NCI-H2196 (cell line): Measurements from ENCODE around the gene DOK5.

Source experiments
- DNase-seq: peaks from one replicate; lab custom pipeline; 2025; ENCODE audit not compliant: unreplicated experiment; lab: John Stamatoyannopoulos, UW

The DOK5 gene

GRCh38 chr20:54557806-54558590, 82.6 kb downstream of the DOK5 start:
- no peak for DNase-seq

GRCh38 chr20:54559890-54560289, 84.5 kb downstream of the DOK5 start:
- no peak for DNase-seq

GRCh38 chr20:54560357-54560756, 85.0 kb downstream of the DOK5 start:
- DNase-seq, result no peak

- no peak for DNase-seq
Observed at GRCh38 chr20:54565255-54565654, 89.9 kb downstream of the DOK5 start.

GRCh38 chr20:54566031-54566688, 90.8 kb downstream of the DOK5 start:
- DNase-seq, result no peak

GRCh38 chr20:54570561-54570960, 95.2 kb downstream of the DOK5 start:
- DNase-seq, result no peak

GRCh38 chr20:54572665-54573435, 97.5 kb downstream of the DOK5 start:
- no peak for DNase-seq

- DNase-seq, result no peak
Observed at GRCh38 chr20:54573838-54574237, 98.4 kb downstream of the DOK5 start.

- no peak for DNase-seq
Observed at GRCh38 chr20:54576518-54576917, 101.1 kb downstream of the DOK5 start.

- DNase-seq, result no peak
Observed at GRCh38 chr20:54577637-54578036, 102.2 kb downstream of the DOK5 start.

- no peak for DNase-seq
Observed at GRCh38 chr20:54585217-54585616, 109.8 kb downstream of the DOK5 start.

GRCh38 chr20:54587408-54587807, 112.0 kb downstream of the DOK5 start:
- DNase-seq, result no peak

- no peak for DNase-seq
Observed at GRCh38 chr20:54589402-54590030, 114.1 kb downstream of the DOK5 start.

- DNase-seq, result no peak
Observed at GRCh38 chr20:54590856-54591255, 115.5 kb downstream of the DOK5 start.

- no peak for DNase-seq
Observed at GRCh38 chr20:54596651-54597050, 121.3 kb downstream of the DOK5 start.

GRCh38 chr20:54598352-54598751, 123.0 kb downstream of the DOK5 start:
- no peak for DNase-seq

GRCh38 chr20:54600634-54601033, 125.2 kb downstream of the DOK5 start:
- no peak for DNase-seq

GRCh38 chr20:54601831-54602515, 126.6 kb downstream of the DOK5 start:
- DNase-seq, result no peak

GRCh38 chr20:54605319-54605718, 129.9 kb downstream of the DOK5 start:
- DNase-seq, result no peak

GRCh38 chr20:54606380-54606779, 131.0 kb downstream of the DOK5 start:
- no peak for DNase-seq
